ENCODE data around the gene ANAPC13. TPM values are rescaled to one million over a fixed set of nuclear protein-coding genes. Genes with fewer than 3 reads are reported as not detected.

ANAPC13 gene
- total RNA-seq, 1 donor from 2014 or later, result 70.0 TPM

DNA sequence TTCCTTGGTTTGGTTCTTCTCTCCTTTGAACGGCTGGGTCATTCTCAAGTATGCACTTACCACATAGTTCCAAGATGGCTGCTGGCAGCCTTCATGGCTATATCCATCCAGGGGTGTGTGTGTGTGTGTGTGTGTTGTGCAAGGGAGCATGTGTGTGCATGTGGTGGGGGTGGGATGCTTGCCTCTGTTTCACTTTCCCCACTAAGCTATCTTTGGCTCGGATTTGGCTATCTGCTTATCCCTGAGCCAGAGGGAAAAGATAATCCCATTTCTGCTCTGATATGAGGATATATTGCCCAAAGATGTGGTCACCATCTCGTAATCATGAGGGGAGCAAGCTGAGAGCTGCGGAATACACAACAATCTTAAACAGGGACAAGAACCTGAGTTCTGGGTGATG, 26.2 kb downstream of the ANAPC13 start:
- DNase-seq, result no peak

GRCh38 chr3:134458406-134458945, 27.3 kb downstream of the ANAPC13 start:
- H3K4me3 Mint-ChIP-seq (ENCODE audit: unreplicated experiment), result no peak overlapping the region
- no peak overlapping the region for H3K27ac Mint-ChIP-seq (ENCODE audit: unreplicated experiment)
- no peaks in the 10 kb centered on the region for H3K9me3 Mint-ChIP-seq (ENCODE audit: unreplicated experiment)
- H3K27me3 Mint-ChIP-seq (ENCODE audit: unreplicated experiment), result peaks cover 1% of the 10 kb centered on the region
- TF ChIP-seq CTCF (IDR thresholded peaks at IDR 0.05; ENCODE audit: partially characterized antibody, unreplicated experiment), result no peak
- no peaks in the 10 kb centered on the region for H3K4me1 Mint-ChIP-seq (ENCODE audit: low read depth, unreplicated experiment)
- DNase-seq, result no peak
- H3K36me3 Mint-ChIP-seq (ENCODE audit: unreplicated experiment), result no peaks in the 10 kb centered on the region

More for the DNA sequence above, 26.2 kb downstream of the ANAPC13 start:
- H3K4me1 Mint-ChIP-seq (ENCODE audit: low read depth, unreplicated experiment), result peaks cover 6% of the 10 kb centered on the region
- H3K36me3 Mint-ChIP-seq (ENCODE audit: unreplicated experiment), result no peaks in the 10 kb centered on the region
- no peak for TF ChIP-seq CTCF (IDR thresholded peaks at IDR 0.05; ENCODE audit: partially characterized antibody, unreplicated experiment)
- H3K4me3 Mint-ChIP-seq (ENCODE audit: unreplicated experiment), result no peak overlapping the region
- H3K9me3 Mint-ChIP-seq (ENCODE audit: unreplicated experiment), result no peaks in the 10 kb centered on the region
- H3K27ac Mint-ChIP-seq (ENCODE audit: unreplicated experiment), result no peak overlapping the region
- peaks cover 1% of the 10 kb centered on the region for H3K27me3 Mint-ChIP-seq (ENCODE audit: unreplicated experiment)

DNA sequence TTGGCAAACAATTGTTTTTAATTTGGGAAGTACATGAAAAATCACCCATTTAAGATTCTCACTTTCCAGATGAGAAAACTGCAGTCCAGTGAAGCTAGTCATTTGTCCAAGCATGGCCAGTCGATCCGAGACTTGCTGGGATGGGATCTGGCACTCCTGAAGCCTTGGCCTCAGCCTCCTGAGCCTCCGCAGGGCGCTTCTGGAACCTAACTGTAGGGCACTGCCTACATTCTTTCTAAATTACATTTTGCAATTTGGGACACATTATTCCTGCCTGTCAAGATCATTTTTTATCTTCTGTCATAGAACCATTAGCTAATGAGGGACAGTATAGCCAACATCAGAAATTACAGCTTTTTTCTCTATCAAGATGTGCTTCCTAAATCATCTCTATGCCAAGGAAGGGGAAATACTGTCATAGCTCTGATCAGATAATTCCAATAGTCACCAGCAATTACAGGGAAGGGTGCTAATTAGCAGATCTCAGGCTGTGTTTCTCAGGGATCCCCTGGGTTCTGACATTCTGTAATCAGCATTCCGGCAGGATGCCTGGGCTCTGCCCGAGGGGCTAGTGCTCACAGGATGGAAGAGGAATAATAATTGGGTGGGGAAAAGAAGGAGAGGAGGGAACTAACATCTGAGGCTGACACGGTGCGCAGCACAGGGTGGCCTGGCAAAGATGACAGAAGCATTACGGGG, 28.3 kb downstream of the ANAPC13 start:
- TF ChIP-seq CTCF (IDR thresholded peaks at IDR 0.05; ENCODE audit: partially characterized antibody, unreplicated experiment), result no peak
- Mint-ChIP-seq H3K4me3 (ENCODE audit: unreplicated experiment) (no peak overlapping the region), H3K4me1 (ENCODE audit: low read depth, unreplicated experiment) (no peaks in the 10 kb centered on the region), H3K9me3 (ENCODE audit: unreplicated experiment) (no peaks in the 10 kb centered on the region), H3K27ac (ENCODE audit: unreplicated experiment) (no peak overlapping the region), H3K36me3 (ENCODE audit: unreplicated experiment) (no peaks in the 10 kb centered on the region), H3K27me3 (ENCODE audit: unreplicated experiment) (peaks cover 5% of the 10 kb centered on the region)
- no peak for DNase-seq

GRCh38 chr3:134453631-134454030, 32.2 kb downstream of the ANAPC13 start:
- peaks cover 5% of the 10 kb centered on the region for H3K4me1 Mint-ChIP-seq (ENCODE audit: low read depth, unreplicated experiment)
- H3K4me3 Mint-ChIP-seq (ENCODE audit: unreplicated experiment), result no peak overlapping the region
- no peak for TF ChIP-seq CTCF (IDR thresholded peaks at IDR 0.05; ENCODE audit: partially characterized antibody, unreplicated experiment)
- H3K9me3 Mint-ChIP-seq (ENCODE audit: unreplicated experiment), result peaks cover 3% of the 10 kb centered on the region
- DNase-seq, result no peak
- no peak overlapping the region for H3K27ac Mint-ChIP-seq (ENCODE audit: unreplicated experiment)
- peaks cover 5% of the 10 kb centered on the region for H3K36me3 Mint-ChIP-seq (ENCODE audit: unreplicated experiment)
- H3K27me3 Mint-ChIP-seq (ENCODE audit: unreplicated experiment), result peaks cover 3% of the 10 kb centered on the region

GRCh38 chr3:134449951-134450350, 35.8 kb downstream of the ANAPC13 start:
- no peak for TF ChIP-seq CTCF (IDR thresholded peaks at IDR 0.05; ENCODE audit: partially characterized antibody, unreplicated experiment)
- DNase-seq, result no peak
- peaks cover 13% of the 10 kb centered on the region for H3K36me3 Mint-ChIP-seq (ENCODE audit: unreplicated experiment)

More at GRCh38 chr3:134449951-134450350, 35.8 kb downstream of the ANAPC13 start:
- Mint-ChIP-seq H3K27ac (ENCODE audit: unreplicated experiment) (no peak overlapping the region), H3K27me3 (ENCODE audit: unreplicated experiment) (peaks cover 6% of the 10 kb centered on the region), H3K4me3 (ENCODE audit: unreplicated experiment) (no peak overlapping the region), H3K4me1 (ENCODE audit: low read depth, unreplicated experiment) (peaks cover 5% of the 10 kb centered on the region), H3K9me3 (ENCODE audit: unreplicated experiment) (peaks cover 7% of the 10 kb centered on the region)

Data from glutamatergic neuron (in vitro differentiated cells).